Gastrocnemius medialis (tissue), 4 donors: ENCODE results near the gene ANKRD9.

Experiments
- POLR2A ChIP-seq, 2 donors: fragments of 450-650 bp; IDR thresholded peaks; one replicate each; pipeline ENCODE4 v1.6.1; 2017; ENCODE audit warnings: antibody characterized with exemption in 2 of 2, mild to moderate bottlenecking in 2 of 2, moderate library complexity in 2 of 2
- TF ChIP-seq, protein P1 (sequence below), 5 experiments: fragments of 450-650 bp in 3 of 5; fragments of 200-600 bp in 2 of 5; sonication (generic) in 2 of 5; IDR thresholded peaks in 4 of 5; conservative IDR thresholded peaks in 1 of 5; 1 replicate in 4 of 5; 2 replicates in 1 of 5; pipeline ENCODE4 v1.5.1; 2016 to 2019; ENCODE audit warnings: antibody characterized with exemption in 5 of 5, mild to moderate bottlenecking in 3 of 5, moderate library complexity in 3 of 5

DNA sequence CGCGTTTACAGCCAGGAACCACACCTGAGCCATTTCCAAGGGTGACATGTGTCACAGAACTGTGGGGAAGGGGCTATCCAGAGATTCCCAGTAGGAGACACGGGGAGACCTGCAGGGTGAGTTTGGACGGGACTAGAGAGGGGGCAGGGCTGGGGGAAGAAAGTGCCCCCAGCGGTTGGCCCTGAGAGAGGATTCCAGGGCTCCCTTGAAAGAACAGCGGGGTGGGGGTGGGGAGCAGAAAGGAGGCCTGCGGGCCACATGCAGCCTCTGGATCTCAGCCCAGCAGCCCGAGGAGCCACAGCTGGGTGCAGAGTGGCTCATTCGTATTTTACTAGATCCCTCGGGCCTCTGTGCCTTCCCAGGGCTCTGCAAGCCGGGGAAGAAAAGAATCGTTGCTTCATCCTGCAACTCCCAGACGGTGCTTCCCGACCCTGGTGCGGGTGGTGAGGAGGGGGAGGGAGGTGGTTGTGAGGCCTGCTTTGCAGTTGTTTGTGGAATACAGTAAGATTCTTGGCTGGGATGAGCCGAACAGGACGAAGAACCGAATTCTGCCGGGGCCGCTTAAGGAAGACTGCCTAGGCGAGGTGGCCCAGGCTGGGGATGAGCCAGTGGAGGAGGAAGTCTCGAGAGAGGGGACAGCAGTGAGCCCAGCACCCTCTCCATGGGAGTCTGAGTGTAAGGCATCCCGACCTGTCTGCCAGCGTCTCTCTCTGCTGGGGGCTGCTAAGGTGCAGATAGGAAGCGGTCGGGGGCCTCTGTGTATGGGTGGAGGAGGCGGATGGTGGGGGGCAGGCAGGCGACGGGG, 36.1 kb upstream of the ANKRD9 start:
- TF ChIP-seq, protein P1, sequence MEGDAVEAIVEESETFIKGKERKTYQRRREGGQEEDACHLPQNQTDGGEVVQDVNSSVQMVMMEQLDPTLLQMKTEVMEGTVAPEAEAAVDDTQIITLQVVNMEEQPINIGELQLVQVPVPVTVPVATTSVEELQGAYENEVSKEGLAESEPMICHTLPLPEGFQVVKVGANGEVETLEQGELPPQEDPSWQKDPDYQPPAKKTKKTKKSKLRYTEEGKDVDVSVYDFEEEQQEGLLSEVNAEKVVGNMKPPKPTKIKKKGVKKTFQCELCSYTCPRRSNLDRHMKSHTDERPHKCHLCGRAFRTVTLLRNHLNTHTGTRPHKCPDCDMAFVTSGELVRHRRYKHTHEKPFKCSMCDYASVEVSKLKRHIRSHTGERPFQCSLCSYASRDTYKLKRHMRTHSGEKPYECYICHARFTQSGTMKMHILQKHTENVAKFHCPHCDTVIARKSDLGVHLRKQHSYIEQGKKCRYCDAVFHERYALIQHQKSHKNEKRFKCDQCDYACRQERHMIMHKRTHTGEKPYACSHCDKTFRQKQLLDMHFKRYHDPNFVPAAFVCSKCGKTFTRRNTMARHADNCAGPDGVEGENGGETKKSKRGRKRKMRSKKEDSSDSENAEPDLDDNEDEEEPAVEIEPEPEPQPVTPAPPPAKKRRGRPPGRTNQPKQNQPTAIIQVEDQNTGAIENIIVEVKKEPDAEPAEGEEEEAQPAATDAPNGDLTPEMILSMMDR (IDR thresholded peaks at IDR 0.05 in 4 of 5, conservative IDR thresholded peaks at IDR 0.05 in 1 of 5) = no peak
- no peak for TF ChIP-seq POLR2A (IDR thresholded peaks at IDR 0.05)
